LNCAP (cell line): ENCODE data around the gene NCKAP5L.

Source experiments
- CTCF ChIP-seq: fragments of 450-650 bp; IDR thresholded peaks from 2 replicates; pipeline ENCODE4 v1.5.1; 2017; ENCODE audit warnings: mild to moderate bottlenecking

Gene NCKAP5L

DNA sequence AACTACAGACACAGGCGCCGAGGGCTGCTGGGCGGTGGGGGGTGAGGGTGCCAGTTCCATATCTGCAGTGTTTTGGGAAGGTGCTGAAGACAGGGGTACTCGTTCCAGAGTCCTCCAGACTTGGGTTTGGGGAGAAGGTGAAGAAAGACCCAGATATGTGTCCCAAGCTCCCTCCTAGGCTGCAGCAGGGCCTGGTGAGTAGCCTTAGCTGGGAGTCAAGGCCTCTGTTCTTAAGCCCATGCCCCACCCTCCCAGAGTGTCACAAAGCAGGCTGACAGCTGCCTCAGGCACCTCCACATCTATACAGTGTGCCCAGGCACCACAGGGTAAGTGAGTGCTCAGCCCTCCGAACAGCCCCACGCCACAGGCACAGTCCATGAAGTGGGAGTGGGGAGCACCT lies 4.3 kb downstream of the NCKAP5L start:
- no peak for TF ChIP-seq CTCF

GRCh38 chr12:49823350-49823749 lies 4.9 kb downstream of the NCKAP5L start:
- TF ChIP-seq CTCF: no peak

- no peak for TF ChIP-seq CTCF
Observed at GRCh38 chr12:49821373-49822287, 6.6 kb downstream of the NCKAP5L start.

DNA sequence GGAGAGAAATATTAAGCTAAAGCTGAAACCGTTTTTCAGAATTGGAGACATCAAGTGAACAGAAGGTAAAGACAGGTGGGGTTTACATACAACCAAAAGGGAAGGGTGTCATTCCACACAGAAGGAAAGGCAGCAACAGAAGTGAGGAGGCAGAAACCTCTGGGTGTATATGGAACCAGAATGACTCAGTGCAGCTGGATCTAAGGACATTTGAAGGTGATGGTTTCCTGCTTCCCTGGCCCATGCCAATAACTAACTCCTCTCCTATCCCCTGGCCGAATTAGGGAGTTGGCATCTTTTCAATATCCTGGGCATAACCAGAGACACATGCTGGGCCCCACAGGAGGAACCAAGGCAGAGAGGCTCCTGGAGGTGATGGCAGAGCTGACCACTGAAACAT lies 8.4 kb downstream of the NCKAP5L start:
- no peak for TF ChIP-seq CTCF

DNA sequence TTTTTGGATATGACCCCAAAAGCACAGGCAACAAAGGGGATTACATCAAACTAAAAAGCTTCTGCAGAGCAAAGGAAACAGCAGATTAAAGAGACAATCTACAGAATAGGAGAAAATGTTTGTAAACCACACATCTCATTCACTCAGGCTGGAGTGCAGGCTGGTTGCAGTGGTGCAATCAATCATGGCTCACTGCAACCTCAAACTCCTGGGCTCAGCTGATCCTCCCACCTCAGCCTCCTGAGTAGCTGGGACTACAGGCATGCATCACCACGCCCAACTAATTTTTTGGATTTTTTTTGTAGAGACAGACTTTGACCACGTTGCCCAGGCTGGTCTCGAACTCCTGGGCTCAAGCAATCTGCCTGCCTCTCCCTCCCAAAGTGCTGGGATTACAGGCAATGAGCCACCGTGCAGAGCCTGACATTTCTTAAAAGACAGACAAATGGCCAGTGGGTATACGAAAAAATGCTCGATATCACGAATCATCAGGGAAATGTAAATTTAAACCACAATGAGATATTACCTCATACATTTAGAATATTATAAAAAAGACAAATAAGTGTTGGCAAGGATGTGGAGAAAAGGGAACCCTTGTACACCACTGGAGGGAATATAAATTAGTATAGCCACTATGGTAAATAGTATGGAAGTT lies 9.8 kb downstream of the NCKAP5L start:
- no peak for TF ChIP-seq CTCF

- no peak for TF ChIP-seq CTCF
Observed at GRCh38 chr12:49813131-49813530, 15.1 kb downstream of the NCKAP5L start.

GRCh38 chr12:49811961-49812401 lies 16.2 kb downstream of the NCKAP5L start:
- no peak for TF ChIP-seq CTCF
